Lung microvascular endothelial cell (primary cell): ENCODE measurements around the gene MAN2A2. TPM values are rescaled to one million over a fixed set of nuclear protein-coding genes. Genes with fewer than 3 reads are reported as not detected.

Experiments
- DNase-seq, 2 donors: peaks; one replicate each; pipeline versions ENCODE4 v3.0.0 to v3.0.0-alpha.2; 2010; ENCODE audit warnings: low read depth in 2 of 2
- total RNA-seq: library from RNA; depleted of rRNA; stranded (reverse); fragments of >200 nt; gene quantifications from 2 replicates; pipeline ENCODE4 v1.2.1, GENCODE V29; 2014

Gene MAN2A2
- total RNA-seq, 1 donor from 2014 or later = 28.8 TPM

DNA sequence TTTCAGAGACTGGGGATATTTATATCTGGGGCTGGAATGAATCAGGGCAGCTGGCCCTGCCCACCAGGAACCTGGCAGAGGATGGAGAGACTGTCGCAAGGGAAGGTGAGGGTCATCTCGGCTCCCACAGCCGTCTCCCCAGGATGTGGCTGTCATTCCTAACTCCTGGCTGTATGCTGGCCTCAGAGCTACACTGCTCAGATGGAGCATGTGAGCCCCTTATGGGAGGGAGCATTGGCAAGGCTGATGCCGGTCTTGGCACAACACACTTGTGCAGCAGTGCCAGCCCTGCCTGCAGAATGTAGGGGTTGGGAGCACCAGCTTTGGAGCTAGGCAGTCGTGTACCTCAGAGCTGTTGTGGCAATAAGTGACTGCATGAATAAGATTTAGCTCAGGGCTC lies 56.8 kb downstream of the MAN2A2 start:
- peak in 1 of 2 donors; percentile 43 for DNase-seq

DNA sequence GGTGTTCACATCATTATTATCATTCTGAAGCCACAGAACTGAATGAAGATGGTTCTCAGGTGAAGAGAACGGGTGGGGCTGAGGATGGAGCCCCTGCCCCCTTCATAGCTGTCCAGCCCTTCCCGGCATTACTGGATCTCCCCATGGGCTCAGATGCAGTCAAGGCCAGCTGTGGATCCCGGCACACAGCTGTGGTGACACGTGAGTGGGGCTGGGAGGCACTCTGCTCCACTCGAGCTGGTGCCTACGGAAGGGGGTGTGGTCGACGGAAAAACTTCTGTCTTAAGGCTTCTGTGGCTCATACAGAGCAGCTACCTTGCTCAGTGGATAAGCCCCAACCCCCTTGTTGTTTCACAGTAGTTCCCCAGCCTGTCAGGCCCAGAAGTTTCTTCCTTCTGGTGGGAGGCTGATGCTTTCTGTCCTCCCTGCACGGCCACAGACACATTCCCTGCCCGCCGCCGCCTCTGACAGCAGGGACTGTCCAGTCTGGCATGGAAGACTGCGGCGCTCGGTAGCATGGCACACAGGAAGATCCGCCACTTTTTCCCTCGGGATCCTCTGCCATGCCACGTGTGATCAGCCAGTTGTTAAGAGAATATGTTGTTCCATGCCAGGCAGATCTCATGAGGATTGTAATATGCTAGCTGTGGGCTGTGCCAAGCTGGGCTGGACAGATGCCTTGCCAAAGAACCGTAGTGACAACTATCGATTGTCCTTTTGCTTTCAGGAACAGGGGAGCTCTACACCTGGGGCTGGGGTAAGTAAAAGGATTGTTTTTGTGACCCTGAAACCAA lies 57.4 kb downstream of the MAN2A2 start:
- DNase-seq = no peak

DNA sequence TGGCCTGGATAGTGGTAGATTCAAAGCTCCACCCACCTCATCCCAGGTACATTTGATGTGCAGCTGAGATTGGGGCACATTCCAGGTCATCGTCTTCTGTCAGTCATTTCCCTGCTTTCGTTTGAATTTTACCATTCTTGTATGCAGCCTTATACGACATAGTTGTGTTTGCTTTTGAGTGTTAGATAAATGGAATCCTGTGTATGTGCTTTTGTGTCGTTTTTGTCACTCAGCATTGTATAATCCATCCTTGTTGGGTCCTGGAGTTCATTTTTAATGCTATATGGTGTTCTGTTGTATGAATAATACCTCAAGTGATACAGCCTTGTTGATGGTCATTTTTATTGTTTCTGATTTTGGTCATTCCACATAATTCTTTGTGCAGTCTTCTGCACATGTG lies 58.9 kb downstream of the MAN2A2 start:
- no peak for DNase-seq

DNA sequence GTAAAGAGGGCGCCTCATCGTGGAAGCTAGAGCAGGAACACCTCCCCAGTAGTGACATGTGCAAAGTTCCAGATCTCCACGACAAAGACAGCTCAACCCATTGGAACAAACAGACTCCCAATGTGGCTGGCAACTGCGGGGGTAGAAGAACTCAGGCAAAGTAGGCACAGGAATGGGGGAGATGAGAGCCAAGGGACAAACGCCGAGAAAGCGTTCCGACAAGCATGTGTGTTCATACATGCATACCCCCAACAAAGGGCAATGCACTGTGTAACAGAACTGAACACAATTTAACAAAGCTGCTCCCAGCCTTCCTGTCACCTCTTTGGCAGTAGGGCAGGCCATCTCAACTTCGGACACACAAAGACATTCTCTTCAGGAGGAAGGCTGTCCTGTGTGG lies 63.2 kb downstream of the MAN2A2 start:
- no peak for DNase-seq

DNA sequence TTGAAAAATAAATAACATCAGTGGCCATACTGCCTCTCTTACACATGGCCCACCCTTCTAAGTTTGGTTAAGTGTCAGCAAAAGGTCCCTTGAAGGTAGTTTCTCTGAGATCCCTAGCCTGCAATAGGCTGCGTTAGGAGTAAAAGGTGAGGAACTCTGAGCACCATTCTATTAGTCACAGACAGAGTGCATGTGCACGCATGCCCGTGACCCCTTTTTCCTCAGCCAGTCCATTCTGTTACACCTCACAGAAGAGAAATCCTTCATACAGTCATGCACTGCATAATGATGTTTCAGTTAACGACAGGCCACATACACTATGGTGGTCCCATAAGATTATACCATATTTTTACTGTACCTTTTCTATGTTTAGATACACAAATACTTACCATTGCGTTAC lies 64.1 kb downstream of the MAN2A2 start:
- DNase-seq = no peak

DNA sequence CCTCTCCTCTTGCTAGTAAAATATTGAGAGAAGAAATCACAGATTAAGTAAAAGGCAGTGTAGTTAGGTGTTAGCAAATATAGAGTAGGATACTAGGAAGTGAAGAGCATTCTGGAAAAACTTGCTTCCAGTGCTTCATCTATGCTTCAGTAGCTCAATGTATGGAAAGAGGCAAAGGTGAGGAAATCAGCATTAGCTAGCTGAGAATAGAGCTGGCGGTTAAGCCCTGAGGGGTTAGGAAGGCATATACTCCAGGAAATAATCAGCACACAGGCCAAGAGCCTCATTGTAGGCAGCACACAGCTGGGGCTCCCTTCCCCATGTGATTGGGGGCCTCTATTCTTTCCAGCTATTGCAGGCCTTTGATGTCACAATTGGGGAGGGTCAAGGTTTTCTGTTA lies 65.3 kb downstream of the MAN2A2 start:
- no peak for DNase-seq

DNA sequence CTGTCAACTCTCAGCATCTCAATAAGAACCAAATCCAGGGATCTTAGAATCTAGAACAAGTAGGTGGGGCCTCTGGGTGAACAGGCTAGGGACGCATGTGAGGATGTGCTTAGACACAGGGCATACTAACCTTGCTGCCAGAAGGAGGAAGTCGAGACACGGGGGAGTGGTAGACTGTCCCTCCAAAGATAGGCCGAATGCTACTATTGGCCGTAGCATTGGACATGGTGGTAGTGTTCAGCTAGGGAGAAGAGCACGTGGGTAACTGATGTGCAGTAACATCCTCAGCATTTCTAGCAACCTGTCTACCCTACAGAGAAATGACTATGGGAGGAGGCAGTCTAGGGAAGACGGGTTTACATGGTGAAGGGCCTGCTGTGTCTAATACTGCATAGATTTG lies 67.2 kb downstream of the MAN2A2 start:
- no peak for DNase-seq

DNA sequence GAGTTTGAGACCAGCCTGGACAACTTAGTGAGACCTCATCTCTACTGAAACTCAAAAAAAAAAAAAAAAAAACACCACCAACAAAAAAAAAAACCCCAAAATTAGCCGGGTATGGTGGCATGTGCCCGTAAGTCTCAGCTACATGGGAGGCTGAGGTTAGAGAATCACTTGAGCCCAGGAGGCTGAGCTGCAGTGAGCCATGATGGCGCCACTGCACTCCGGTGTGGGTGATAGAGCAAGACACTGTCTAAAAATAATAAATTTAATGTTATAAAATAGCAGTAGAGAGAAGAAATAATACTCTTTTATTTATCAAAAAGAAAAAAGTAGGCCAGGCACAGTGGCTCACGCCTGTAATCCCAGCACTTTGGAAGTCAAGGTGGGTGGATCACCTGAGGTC lies 69.0 kb downstream of the MAN2A2 start:
- DNase-seq = no peak

Other genes starting within 250 kb of the MAN2A2 start
- 1.6 and 3.3 TPM in 2 replicates for gene BLM, start 186.0 kb upstream of the MAN2A2 start, total RNA-seq
- 47.9 and 56.0 TPM in 2 replicates for gene FURIN, start 34.7 kb upstream of the MAN2A2 start, total RNA-seq
- gene FES, start 18.8 kb upstream of the MAN2A2 start, total RNA-seq = 45.5 and 49.0 TPM in 2 replicates
- gene HDDC3, start 29.2 kb downstream of the MAN2A2 start, total RNA-seq = 8.1 and 9.2 TPM in 2 replicates
- gene UNC45A, start 32.0 kb downstream of the MAN2A2 start, total RNA-seq = 80.9 and 93.1 TPM in 2 replicates
- 3.3 and 4.6 TPM in 2 replicates for gene RCCD1, start 51.6 kb downstream of the MAN2A2 start, total RNA-seq
- gene PRC1, start 91.2 kb downstream of the MAN2A2 start, total RNA-seq = 22.6 and 60.6 TPM in 2 replicates
- 8.7 and 10.5 TPM in 2 replicates for gene VPS33B, start 119.3 kb downstream of the MAN2A2 start, total RNA-seq
- 0.22 and 0.40 TPM in 2 replicates for gene SV2B, start 197.0 kb downstream of the MAN2A2 start, total RNA-seq